ENCODE data around the gene KPTN. TPM values are rescaled to one million over a fixed set of nuclear protein-coding genes. Genes with fewer than 3 reads are reported as not detected.

The KPTN gene
- polyA plus RNA-seq, 3 donors = 7.7 to 11.2 (median 8.5) TPM

GRCh38 chr19:47510516-47511127 is 26.6 kb upstream of the KPTN start:
- no peak overlapping the region for H3K27ac ChIP-seq (ENCODE audit: low read depth, low read length)
- WGBS, 3 donors = 59 to 70% (median 69%) methylated on average over 12 of the region's 12 CpGs

DNA sequence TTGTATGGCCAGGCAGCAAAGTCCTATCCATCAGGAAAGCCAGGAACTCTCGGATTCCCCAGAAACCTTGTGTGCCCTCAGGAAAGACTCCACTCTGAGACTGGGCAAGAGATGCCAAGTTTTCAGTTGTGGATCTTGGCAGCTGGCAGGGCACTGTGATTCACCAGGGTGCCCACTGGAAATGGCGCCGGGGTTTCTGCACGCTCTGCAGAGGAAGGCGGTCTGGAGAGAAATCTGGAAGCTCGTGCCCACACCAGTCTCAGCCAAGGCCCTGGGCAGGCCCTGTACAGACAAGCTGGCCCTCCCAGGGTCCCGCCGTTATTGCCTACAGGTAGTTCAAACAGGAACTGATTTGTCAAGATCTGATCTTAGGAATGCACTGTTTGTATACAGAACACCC is 26.0 kb upstream of the KPTN start:
- WGBS, 3 donors = 28 to 70% (median 63%) methylated on average over 8 of the region's 8 CpGs
- no peak overlapping the region for H3K27ac ChIP-seq (ENCODE audit: low read depth, low read length)

GRCh38 chr19:47509170-47509847 is 25.3 kb upstream of the KPTN start:
- no peak overlapping the region for H3K27ac ChIP-seq (ENCODE audit: low read depth, low read length)
- 72 to 86% (median 83%) methylated on average over 20 of the region's 20 CpGs for WGBS, 3 donors

GRCh38 chr19:47508721-47509120 is 24.7 kb upstream of the KPTN start:
- H3K27ac ChIP-seq (ENCODE audit: low read depth, low read length) = no peak overlapping the region
- WGBS, 3 donors = 85 to 95% (median 94%) methylated on average over 5 of the region's 5 CpGs

- no peak overlapping the region for H3K27ac ChIP-seq (ENCODE audit: low read depth, low read length)
- WGBS, 3 donors = 53 to 79% (median 67%) methylated on average over 10 to 11 of the region's 11 CpGs
These were observed 24.0 kb upstream of the KPTN start for GRCh38 chr19:47507924-47508553.

DNA sequence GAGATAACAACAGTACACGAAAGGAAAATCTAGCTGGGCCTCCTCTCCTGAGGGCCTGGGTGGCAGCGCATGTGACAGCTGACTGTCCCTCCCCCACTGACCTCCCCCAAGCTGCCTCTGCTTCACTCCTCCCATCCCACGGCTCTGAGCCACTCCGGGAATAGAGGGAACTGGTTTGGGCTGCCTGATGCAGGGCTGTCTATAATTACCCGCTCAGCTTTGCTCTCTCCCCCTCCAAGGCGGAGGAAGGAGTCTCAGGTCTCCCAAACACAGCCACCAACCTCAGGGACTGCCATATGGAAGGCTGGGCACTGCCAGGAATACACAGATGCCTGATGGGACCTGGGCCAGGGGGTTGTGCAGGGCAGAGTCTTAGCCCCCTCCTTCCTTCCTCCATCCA is 23.0 kb upstream of the KPTN start:
- H3K27ac ChIP-seq (ENCODE audit: low read depth, low read length) = no peak overlapping the region
- WGBS, 3 donors = 26 to 68% (median 54%) methylated on average over 6 of the region's 6 CpGs

DNA sequence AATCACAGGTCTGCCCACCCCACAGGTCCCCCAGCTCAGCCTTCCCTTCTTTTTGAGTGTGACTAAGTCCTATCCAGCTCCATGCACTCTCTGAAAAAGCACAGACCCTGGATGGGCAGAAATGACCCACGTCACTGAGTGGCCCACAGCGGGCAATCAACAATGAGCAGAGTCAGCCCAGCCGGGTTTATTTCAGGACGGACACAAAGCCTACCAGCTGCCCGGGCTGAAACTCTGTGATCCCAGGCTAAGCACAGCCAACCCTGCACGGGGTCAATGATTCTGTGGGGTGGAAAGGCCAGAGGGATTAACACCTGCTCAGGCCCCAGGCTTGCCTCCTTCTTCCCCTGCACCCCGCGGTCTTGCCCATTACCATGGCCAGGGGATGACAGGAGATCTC is 22.4 kb upstream of the KPTN start:
- H3K27ac ChIP-seq (ENCODE audit: low read depth, low read length) = no peak overlapping the region
- 49 to 87% (median 87%) methylated on average over 8 of the region's 8 CpGs for WGBS, 3 donors

- H3K27ac ChIP-seq (ENCODE audit: low read depth, low read length) = no peak overlapping the region
- 56 to 96% (median 92%) methylated on average over 6 of the region's 6 CpGs for WGBS, 3 donors
These were observed 21.5 kb upstream of the KPTN start for GRCh38 chr19:47505506-47505905.

DNA sequence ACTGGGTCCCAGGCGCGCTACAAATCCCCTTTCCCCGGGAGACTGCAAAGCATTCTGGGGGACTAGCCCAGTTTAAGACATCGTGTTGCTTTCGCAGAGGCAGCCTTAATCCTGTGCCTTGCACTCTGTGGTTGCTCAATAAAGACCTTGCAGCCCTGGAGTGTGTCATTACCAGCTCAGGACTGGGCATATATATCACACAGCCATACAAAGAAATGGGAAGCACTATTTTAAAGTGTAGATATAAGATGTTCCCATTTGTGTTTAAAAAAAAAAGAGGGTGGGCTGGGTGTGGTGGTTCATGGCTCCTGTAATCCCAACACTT is 19.8 kb upstream of the KPTN start:
- WGBS, 3 donors = 66 to 75% (median 68%) methylated on average over 5 of the region's 5 CpGs
- H3K27ac ChIP-seq (ENCODE audit: low read depth, low read length) = no peak overlapping the region

DNA sequence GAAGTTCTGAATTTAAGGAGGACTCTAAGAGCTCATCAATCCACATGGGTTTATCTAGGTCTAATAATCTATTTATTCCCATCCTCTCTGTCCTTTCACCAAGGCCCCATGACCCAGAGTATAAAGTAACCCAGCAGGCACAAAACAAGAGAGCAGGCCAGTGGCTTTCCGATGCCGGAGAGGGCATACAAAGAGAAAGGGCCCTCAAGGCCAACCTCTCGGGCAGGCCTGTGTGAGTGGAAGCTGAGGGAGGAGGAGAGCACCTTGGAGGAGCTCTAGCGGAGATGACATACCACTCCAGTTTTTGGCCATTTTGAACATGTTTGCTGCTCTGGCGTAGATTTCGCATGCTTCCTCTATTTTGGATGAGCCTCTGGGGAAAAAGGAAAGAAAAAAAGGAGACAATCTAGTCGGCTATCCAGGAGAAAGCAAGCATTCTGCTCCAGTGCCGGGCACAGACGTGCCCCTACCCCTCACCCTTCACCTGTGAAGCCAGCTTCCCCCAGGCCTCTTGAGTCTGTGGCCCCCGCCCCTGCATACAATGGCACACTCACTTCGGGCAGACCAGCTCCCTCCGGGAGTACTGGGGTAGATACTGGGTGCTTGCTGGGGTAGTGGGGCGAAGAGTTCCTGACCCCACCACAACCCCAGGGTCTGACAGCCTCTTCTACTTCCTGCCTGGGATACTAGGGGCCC is 19.3 kb upstream of the KPTN start:
- 80 to 91% (median 88%) methylated on average over 13 of the region's 13 CpGs for WGBS, 3 donors
- no peak overlapping the region for H3K27ac ChIP-seq (ENCODE audit: low read depth, low read length)

GRCh38 chr19:47499863-47500830 is 16.1 kb upstream of the KPTN start:
- WGBS, 3 donors = 85 to 92% (median 87%) methylated on average over 32 of the region's 32 CpGs

GRCh38 chr19:47499371-47499770 is 15.4 kb upstream of the KPTN start:
- 88 to 96% (median 92%) methylated on average over 7 of the region's 7 CpGs for WGBS, 3 donors
- H3K27ac ChIP-seq (ENCODE audit: low read depth, low read length) = no peak overlapping the region

More at GRCh38 chr19:47499863-47500830, 16.1 kb upstream of the KPTN start:
- H3K27ac ChIP-seq (ENCODE audit: low read depth, low read length) = no peak overlapping the region

- H3K27ac ChIP-seq (ENCODE audit: low read depth, low read length) = no peak overlapping the region
- 92 to 94% (median 94%) methylated on average over 5 of the region's 5 CpGs for WGBS, 3 donors
These were observed 14.5 kb upstream of the KPTN start for GRCh38 chr19:47498561-47498960.

DNA sequence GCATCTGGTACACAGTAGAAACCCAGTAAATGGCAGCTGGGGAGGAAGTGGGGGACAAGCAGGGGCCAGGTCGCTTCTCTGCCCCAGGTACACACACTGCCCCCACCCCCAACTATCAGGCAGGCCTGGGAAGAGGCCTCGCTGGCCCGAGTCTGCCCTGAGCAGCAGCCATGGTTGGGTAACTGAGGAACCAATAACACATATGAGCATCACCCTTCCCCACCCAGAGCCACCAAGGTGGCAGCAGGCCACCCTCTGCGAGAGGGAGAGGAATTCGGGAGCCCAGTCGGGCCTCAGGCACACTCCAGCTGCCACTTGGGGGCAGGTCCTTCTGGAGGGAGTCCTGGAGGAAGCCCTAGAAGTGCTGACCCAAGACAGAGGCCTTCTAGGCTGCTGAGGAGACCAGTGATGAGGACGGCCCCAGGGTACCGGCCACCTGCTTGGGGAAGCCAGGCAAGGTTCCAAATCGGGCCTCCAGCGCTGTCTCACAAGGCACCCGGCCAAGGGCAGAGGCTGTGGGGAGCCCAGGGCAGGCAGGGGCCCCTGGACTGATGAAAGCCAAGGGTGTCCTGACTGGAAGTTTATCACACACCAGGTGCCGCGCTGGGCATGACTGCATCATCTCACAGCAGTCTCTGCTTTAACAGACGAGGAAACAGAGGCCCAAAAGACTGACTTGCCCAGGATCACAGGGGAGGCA is 14.0 kb upstream of the KPTN start:
- no peak overlapping the region for H3K27ac ChIP-seq (ENCODE audit: low read depth, low read length)
- 67 to 88% (median 87%) methylated on average over 14 of the region's 14 CpGs for WGBS, 3 donors

DNA sequence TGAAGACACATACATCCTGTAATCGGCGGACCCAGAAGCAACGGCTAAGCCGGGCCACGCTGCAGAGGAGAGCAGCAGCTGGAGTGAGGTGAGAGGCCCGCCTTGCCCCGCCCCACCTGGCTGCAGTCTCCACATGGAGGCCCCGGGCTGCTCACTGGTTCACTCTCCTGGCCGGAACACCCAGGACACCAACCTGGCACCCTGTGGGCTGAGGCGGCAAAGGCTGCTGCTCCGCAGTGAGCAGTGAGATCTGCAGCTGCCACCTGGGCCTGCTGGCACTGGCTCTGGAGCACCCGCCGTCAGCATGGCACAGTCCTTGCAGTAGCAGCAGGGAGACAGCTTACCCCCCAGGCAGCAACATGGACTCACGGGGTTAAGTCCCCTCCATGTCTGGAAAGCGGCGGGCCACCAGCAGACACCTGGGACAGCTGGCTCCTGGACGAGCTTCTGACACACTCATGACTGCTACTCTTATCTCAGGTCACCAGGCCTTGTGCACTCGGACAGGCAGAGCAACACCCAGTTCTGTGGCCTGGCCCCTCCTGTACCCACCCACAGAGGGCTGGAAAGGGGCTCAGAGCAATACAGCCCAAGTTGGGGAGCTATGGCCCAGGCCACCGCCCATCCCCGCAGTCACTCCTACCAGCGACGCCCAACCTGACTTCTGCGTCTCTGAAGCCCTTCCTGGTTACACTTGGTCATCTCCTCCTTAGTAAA is 13.2 kb upstream of the KPTN start:
- no peak overlapping the region for H3K27ac ChIP-seq (ENCODE audit: low read depth, low read length)
- 66 to 90% (median 80%) methylated on average over 22 to 23 of the region's 23 CpGs for WGBS, 3 donors

- 53 to 78% (median 75%) methylated on average over 16 to 17 of the region's 17 CpGs for WGBS, 3 donors
- H3K27ac ChIP-seq (ENCODE audit: low read depth, low read length) = no peak overlapping the region
These were observed 11.7 kb upstream of the KPTN start for GRCh38 chr19:47495478-47496372.

Measured in adipose tissue (tissue), 3 donors.